ENCODE data around the gene DLX2.

DLX2 gene

GRCh38 chr2:172093416-172094293 is 9.0 kb downstream of the DLX2 start:
- DNase-seq = no peak

DNA sequence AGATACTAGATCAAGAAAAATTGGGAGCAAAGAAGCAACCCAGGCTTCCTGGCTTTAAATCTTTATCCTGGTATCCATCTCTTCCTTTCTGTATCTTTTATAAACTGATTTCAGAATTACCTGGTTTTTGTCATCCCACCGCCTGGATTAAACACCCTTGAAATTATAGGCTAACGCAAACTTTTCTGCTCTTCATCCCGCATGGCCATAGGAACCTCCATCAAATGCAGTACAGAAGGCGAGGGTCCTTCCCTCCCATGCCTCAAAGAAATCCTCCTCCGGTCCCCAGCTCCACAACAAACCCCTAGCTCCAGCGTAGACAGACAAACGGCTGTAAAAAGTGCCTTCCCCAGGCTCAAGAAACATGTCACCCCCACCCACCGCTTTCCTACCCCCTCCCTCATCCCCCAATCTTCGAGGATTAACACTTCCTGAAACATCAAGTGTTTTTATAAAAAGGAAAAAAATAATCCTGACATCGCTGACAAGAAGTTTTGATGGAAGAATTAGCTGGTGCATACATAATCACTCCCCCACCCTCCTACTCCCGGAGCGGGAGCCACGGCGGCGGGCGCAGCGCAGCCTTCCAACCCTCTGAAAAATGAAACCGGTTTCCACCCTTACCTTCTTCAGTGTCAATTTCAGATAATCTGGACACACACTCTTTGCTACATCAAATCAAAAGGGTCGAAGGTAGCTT is 9.8 kb downstream of the DLX2 start:
- no peak for DNase-seq

DNA sequence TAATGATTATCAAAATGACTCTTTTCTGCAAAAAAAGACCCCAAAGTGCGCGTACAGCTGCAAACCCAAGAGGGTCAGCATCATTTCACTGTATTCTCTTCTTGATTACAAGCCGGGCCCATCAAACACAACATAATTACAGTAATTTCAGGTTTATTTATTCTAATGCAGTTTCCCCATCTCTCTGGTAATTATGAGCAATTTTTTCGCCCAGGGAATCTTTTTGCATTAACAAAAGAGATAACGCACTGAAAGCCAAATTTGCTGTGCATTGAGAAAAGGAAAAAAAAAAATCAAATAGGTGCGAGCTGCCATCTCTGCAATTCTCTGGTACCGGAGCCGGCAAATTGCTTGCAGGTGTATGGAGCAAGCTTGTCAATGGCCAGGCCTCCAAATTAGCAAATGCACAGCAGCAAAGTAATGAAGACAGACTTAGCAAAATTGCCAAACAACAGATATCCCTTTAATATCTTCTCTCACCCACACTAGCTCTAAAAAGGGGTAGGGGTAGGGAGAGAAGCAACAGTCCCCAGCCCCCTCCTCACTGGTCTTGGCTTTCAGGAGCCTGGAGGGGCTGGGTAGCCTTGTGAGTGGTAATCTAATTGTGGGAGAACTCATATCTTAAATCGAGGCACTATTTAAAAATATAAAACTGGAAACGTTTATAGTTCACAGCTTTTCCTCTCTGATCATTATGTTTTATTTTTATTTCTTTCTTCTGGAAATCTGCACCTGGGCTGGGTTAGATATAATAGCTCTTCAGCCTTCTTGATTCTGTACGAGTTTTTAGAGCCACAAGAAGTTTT is 10.7 kb downstream of the DLX2 start:
- no peak for DNase-seq

DNA sequence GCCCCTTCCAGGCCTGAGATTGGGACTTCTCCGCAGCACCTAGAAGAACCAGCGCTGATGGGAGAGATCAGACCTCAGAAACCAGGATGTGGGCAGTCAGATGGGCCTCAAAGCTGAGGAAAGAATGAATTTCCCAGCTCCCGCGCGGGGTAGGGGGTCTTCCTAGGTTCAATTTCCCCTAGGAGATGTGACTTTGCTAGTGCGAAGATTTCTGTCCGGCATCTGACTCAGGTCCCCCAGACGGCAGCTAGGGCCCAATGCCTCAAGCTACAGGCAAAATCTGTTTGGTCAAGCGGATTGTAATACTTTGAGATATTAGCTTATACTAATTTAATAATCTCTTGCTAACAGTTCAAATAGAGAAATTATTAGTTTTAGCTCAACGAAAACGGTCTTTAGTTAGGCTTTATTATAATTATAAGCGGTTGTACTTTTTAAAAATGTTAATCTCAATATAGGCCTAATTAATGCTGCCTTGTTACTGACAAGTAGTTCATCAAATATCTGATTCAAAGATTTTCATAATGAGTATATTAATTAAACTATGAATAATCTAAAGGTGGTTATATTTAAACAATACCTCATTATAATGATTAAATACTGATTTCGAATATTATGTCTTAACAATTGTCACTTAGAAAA is 11.6 kb downstream of the DLX2 start:
- no peak for DNase-seq

DNA sequence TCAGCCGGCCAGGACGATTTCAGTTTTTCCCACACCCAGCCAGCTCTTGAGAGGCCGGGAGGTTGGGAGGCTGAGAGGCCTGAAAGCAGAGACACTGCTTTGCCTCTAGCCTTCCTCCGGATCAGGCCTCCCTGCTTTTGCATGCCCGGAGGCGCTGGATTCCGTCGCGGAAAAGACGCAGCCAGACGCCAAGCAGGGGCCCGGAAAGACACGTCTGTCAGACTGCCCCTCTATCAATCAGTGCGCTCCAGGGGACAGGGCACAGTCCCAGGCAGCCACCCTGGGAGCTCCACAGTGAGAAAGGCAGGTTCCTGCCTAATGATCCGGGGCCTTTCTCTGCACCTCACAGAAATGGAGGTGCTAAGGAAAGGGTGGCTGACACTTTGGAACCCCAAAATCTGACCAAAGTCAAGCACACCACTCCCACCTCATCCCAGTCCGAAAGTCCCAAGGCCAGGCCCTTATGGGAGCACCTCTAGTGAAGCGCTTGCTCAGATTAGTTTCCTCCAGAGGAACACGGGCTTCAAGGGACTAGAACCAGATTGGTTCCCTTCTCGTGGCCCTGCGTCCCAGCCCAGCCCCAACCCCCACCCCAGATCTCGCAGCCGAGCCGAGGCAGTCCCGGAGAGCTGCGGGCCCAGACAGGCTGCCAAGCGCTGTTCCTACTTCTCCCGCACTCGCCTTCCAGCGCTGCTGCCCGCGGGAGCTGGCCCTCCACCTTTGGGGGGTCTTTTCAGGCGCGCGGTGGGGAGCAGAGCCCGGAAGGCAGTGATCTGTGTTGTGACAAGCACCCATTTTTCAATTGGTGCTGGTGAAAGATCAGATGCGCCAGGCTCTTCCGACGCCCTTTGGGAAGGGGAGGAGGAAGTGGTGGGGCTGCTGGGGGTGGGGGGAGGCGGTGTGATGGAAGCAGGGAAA is 12.4 kb downstream of the DLX2 start:
- DNase-seq = no peak

- no peak for DNase-seq
Observed at GRCh38 chr2:172089633-172090032, 13.1 kb downstream of the DLX2 start.

DNA sequence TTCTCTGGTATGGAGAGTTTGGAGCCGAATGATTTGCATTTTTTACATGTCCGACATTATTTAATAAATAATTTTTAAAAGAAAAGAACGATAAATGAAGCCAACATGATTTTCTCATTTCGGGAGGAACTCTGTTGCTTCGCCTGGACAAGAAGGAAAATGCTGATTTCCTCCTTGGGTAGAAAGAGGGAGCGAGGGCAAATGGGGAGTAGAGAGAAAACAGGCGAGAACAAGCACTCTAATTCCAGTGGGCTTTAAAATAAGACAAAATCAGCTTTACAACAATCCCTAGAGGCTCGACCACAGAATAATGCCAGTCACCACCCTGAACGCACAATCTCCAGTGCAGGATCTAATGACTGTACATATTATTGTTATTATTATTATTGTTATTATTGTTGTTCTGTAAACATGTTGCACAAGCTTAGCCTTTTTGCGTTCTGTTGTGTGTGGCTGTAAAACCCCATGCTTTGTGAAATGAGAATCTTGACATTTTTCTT is 13.6 kb downstream of the DLX2 start:
- DNase-seq = no peak

GRCh38 chr2:172088245-172089004 is 14.3 kb downstream of the DLX2 start:
- DNase-seq = no peak

GRCh38 chr2:172087780-172088244 is 14.9 kb downstream of the DLX2 start:
- DNase-seq = no peak

DNA sequence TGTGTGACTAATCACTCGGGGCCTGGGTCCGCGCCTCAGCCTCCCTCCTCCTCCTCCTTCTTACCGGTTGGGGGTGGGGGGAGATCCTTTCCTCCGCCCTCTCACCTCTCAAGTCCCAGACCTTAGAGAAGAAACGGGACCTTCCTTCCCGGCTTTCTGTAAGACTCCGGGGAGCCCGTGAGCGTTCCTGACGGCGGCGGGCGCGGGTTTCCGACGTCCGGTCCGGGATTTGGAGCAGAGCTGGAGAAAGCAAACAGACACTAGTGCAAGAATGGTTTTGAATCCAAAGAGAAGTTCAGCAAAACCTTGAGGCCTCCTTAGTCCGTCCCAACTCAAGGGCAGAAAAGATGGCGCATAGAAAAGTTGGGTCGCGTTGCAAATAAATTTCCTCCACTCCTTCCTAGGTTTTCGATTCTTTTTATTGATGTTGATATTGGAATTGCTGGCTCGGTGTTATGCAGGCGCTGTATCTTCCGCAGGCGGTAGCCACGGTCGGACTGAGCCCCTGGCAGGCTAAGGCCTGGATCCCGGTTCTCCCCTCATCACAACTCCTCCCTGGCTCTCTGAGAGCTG is 15.4 kb downstream of the DLX2 start:
- DNase-seq = no peak

DNA sequence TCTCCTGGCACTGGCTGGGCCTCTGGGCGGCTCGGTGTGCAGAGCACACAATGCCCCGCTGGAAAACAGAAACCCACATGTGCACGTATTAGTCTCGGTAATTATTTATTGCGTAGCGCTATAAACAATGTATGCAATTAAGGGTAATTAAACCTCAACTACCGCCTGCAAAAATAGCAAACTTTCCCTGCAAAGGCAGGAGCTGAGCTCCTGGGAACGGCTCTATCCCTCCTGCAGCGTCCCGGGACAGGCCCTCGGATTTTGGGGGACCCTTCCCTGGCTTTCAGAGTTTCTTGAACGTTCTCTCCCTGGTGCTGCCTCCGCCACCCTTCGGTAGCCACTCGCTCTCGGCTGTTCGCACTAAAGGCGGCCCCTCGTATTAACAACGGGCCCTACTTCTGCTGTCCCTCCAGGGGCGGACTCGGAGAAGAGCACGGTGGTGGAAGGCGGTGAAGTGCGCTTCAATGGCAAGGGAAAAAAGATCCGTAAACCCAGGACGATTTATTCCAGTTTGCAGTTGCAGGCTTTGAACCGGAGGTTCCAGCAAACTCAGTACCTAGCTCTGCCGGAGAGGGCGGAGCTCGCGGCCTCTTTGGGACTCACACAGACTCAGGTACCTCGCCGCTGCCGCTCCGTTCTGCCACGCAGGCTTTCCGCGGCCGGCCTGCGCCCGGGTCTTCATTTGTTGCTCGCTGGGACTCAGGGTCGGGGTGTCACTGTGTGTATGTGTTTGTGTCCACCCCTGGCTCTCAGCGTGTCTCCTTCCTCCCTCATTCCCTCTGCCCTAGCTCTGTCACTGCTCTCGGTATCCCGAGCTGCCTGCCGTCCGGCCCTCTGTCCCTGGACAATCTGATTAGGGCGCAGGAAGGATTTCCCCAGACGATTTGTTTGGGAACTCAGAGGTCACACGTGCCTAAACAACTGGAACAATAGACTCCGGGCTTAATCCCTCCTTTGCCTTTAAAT is 16.2 kb downstream of the DLX2 start:
- DNase-seq = no peak

GRCh38 chr2:172085460-172086159 is 17.1 kb downstream of the DLX2 start, which contains the start of gene DLX1:
Gene DLX1 (plus strand): TSS chr2:172085507. CDS start chr2:172085678, 171 bp downstream.
- no peak for DNase-seq

GRCh38 chr2:172084645-172085459 is 17.8 kb downstream of the DLX2 start:
- DNase-seq = peak; percentile 52

DNA sequence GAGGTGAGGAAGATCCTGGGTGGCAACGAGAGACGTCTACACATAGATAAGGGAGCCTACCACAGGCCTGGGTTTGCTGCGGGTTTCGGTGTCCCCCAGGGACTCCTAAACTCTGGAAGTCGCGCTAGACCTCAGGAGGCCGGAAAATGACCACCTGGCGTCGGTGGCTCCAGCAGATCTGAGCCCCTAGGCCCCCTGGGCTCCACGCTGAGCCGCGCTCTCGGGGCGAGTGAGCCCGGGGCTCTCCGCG is 18.4 kb downstream of the DLX2 start:
- DNase-seq = no peak

GRCh38 chr2:172083628-172084394 is 18.9 kb downstream of the DLX2 start:
- DNase-seq = no peak

GRCh38 chr2:172082944-172083627 is 19.6 kb downstream of the DLX2 start:
- DNase-seq = no peak

Measured in NCI-H524 treated with DMSO at 0.1 percent for 48 hours (cell line).